ENCODE results near the gene BAIAP2. TPM values are rescaled to one million over a fixed set of nuclear protein-coding genes. Genes with fewer than 3 reads are reported as not detected.
A peak's percentile ranks its signal among the peaks of the same experiment; 100 is the strongest.

Gene BAIAP2
- total and polyA plus RNA-seq, 2 of the 13 experiments (the other 11 are each of a cell fraction or from before 2014, with no cell fraction given), result 22.5 to 24.0 TPM

- peak; percentile 98; the same call in 1 of the 2 replicates for TF ChIP-seq ZNF563 (CRISPR knock-in tag; IDR thresholded peaks at IDR 0.05)
- TF ChIP-seq AKNA (CRISPR knock-in tag; IDR thresholded peaks at IDR 0.05; ENCODE audit: borderline replicate concordance), result peak; percentile 90; the same call in 1 of the 2 replicates
- TF ChIP-seq REST (IDR thresholded peaks at IDR 0.05; ENCODE audit: borderline replicate concordance in 1 of 2, low read depth in 1 of 2, low read length in 2 of 2), result peak in 1 of 2 experiments; percentile 50; a peak in 1 of 4 replicates
- TF ChIP-seq ZBTB40 (IDR thresholded peaks at IDR 0.05), result no peak
- peak; percentile 81; the same call in 1 of the 2 replicates for TF ChIP-seq ZBTB40 (CRISPR knock-in tag; IDR thresholded peaks at IDR 0.05)
- peak; percentile 75; the same call in 1 of the 2 replicates for TF ChIP-seq ZNF414 (CRISPR knock-in tag; IDR thresholded peaks at IDR 0.05)
- TF ChIP-seq FOXM1 (CRISPR knock-in tag; IDR thresholded peaks at IDR 0.05), result no peak
- TF ChIP-seq ZFP90 (CRISPR knock-in tag; IDR thresholded peaks at IDR 0.05; ENCODE audit: borderline replicate concordance), result peak; percentile 97; the same call in 1 of the 2 replicates
These were observed 48.3 kb downstream of the BAIAP2 start (continued) for GRCh38 chr17:81083125-81083765.
